Smooth muscle cell (in vitro differentiated cells): ENCODE measurements around the gene CCDC192. TPM values are rescaled to one million over a fixed set of nuclear protein-coding genes. Genes with fewer than 3 reads are reported as not detected.

Source experiments
- DNase-seq: peaks from one replicate; lab custom pipeline; 2025; ENCODE audit not compliant: unreplicated experiment; lab: John Stamatoyannopoulos, UW
- H2AFZ ChIP-seq: fragments of 200-600 bp; sonication (generic); 2 replicates; pipeline ENCODE4 v1.6.0; 2016; ENCODE audit warnings: antibody characterized with exemption, low read depth, mild to moderate bottlenecking
- H3F3A ChIP-seq: fragments of 200-600 bp; sonication (generic); 2 replicates; pipeline ENCODE4 v1.6.0; 2017; ENCODE audit warnings: antibody characterized with exemption, low read depth
- H3K27ac ChIP-seq: fragments of 200-600 bp; sonication (generic); 2 replicates; pipeline ENCODE4 v1.5.1; 2016; ENCODE audit warnings: low read depth, mild to moderate bottlenecking
- H3K27me3 ChIP-seq: fragments of 200-600 bp; sonication (generic); 2 replicates; pipeline ENCODE4 v1.6.1; 2016; ENCODE audit warnings: low read depth, mild to moderate bottlenecking
- H3K36me3 ChIP-seq: fragments of 200-600 bp; sonication (generic); 2 replicates; pipeline ENCODE4 v1.5.1; 2016; ENCODE audit warnings: low read depth
- H3K4me1 ChIP-seq: fragments of 200-600 bp; sonication (generic); 2 replicates; pipeline ENCODE4 v1.5.1; 2016; ENCODE audit warnings: low read depth
- H3K4me2 ChIP-seq: fragments of 200-600 bp; sonication (generic); 2 replicates; pipeline ENCODE4 v1.6.0; 2016; ENCODE audit warnings: mild to moderate bottlenecking
- H3K4me3 ChIP-seq: fragments of 200-600 bp; sonication (generic); 2 replicates; pipeline ENCODE4 v1.5.1; 2016; ENCODE audit warnings: mild to moderate bottlenecking
- H3K79me2 ChIP-seq: fragments of 200-600 bp; sonication (generic); 2 replicates; pipeline ENCODE4 v1.6.0; 2016; ENCODE audit warnings: low read depth, mild to moderate bottlenecking
- H3K9ac ChIP-seq: fragments of 200-600 bp; sonication (generic); 2 replicates; pipeline ENCODE4 v1.6.0; 2016; ENCODE audit warnings: low read depth
- H3K9me3 ChIP-seq: fragments of 200-600 bp; sonication (generic); replicated peaks from 2 replicates; pipeline ENCODE4 v1.5.1; 2016; ENCODE audit warnings: low read depth
- H4K20me1 ChIP-seq: fragments of 200-600 bp; sonication (generic); 2 replicates; pipeline ENCODE4 v1.6.0; 2016; ENCODE audit warnings: low read depth
- CTCF ChIP-seq: fragments of 200-600 bp; sonication (generic); IDR thresholded peaks from 2 replicates; pipeline ENCODE4 v1.5.1; 2017; ENCODE audit warnings: borderline replicate concordance, mild to moderate bottlenecking, antibody characterized with exemption; ENCODE audit not compliant: insufficient read depth, poor library complexity, severe bottlenecking
- WGBS: methylation state at CpG from one replicate; pipeline ENCODE4 v1.1.7; 2016; ENCODE audit warnings: low lambda C conversion rate; 5-methylcytosine and 5-hydroxymethylcytosine counted together
- polyA plus RNA-seq: library from polyadenylated mRNA; unstranded; fragments of >200 nt; fragmentation: Nextera tagmentation; extraction: Ambion mirVana; gene quantifications from 2 replicates; pipeline ENCODE4 v1.2.1, GENCODE V29; 2016
- total RNA-seq: library from RNA; depleted of rRNA; stranded (reverse); fragments of >200 nt; gene quantifications from 2 replicates; pipeline ENCODE4 v1.2.3, GENCODE V29; 2014

The CCDC192 gene
- total and polyA plus RNA-seq, 2 experiments from 2014 or later: not detected

GRCh38 chr5:127987354-127988145 is 284.4 kb downstream of the CCDC192 start:
- H2AFZ ChIP-seq: no peak overlapping the region
- 88% methylated on average over 2 of the region's 2 CpGs for WGBS
- H3K27me3 ChIP-seq: no peaks in the 10 kb centered on the region
- no peak overlapping the region for H3K9ac ChIP-seq
- peaks cover 3% of the 10 kb centered on the region for H3F3A ChIP-seq
- H3K4me1 ChIP-seq: peaks cover 7% of the 10 kb centered on the region
- peak overlapping the region; percentile 38 for H3K4me2 ChIP-seq
- H4K20me1 ChIP-seq: no peaks in the 10 kb centered on the region
- TF ChIP-seq CTCF: no peak
- H3K9me3 ChIP-seq: no peaks in the 10 kb centered on the region
- peak overlapping the region; percentile 34 for H3K27ac ChIP-seq
- H3K36me3 ChIP-seq: no peaks in the 10 kb centered on the region
- no peak overlapping the region for H3K4me3 ChIP-seq
- no peak for DNase-seq
- H3K79me2 ChIP-seq: no peaks in the 10 kb centered on the region

- no peak for TF ChIP-seq CTCF
- Histone ChIP-seq H3K4me3 (no peak overlapping the region), H3K4me1 (peaks cover 7% of the 10 kb centered on the region), H4K20me1 (no peaks in the 10 kb centered on the region), H3K27ac (peak overlapping the region; percentile 34), H3K9me3 (no peaks in the 10 kb centered on the region), H2AFZ (no peak overlapping the region), H3F3A (peaks cover 3% of the 10 kb centered on the region), H3K27me3 (no peaks in the 10 kb centered on the region), H3K9ac (no peak overlapping the region), H3K4me2 (peak overlapping the region; percentile 38), H3K36me3 (no peaks in the 10 kb centered on the region), H3K79me2 (no peaks in the 10 kb centered on the region)
- no peak for DNase-seq
These were observed 285.1 kb downstream of the CCDC192 start for GRCh38 chr5:127988146-127988760.

Other genes starting within 250 kb of the CCDC192 start
- gene PRRC1, start 185.8 kb upstream of the CCDC192 start, total RNA-seq: 159 and 174 TPM in 2 replicates
- gene PRRC1, start 185.8 kb upstream of the CCDC192 start, polyA plus RNA-seq: 74.4 and 80.5 TPM in 2 replicates
- gene CTXN3, start 54.3 kb upstream of the CCDC192 start, total RNA-seq: not detected in 2 replicates
- gene CTXN3, start 54.3 kb upstream of the CCDC192 start, polyA plus RNA-seq: 0.14 TPM in 1 of 2 replicates, not detected in the other